Measurements from ENCODE around the gene PRELID3B.

The PRELID3B gene

GRCh38 chr20:59042151-59042795 lies at the start of gene PRELID3B:
Gene PRELID3B (minus strand): TSS chr20:59042786. CDS start chr20:59042730, 56 bp downstream.
- no peak for DNase-seq

- DNase-seq, result peak; percentile 21
Observed at GRCh38 chr20:59087829-59088433, 45.3 kb upstream of the PRELID3B start.

GRCh38 chr20:59086923-59087322 lies 44.3 kb upstream of the PRELID3B start:
- no peak for DNase-seq

GRCh38 chr20:59084041-59084850 lies 41.7 kb upstream of the PRELID3B start:
- no peak for DNase-seq

GRCh38 chr20:59082981-59083380 lies 40.4 kb upstream of the PRELID3B start:
- DNase-seq, result no peak

- DNase-seq, result no peak
Observed at GRCh38 chr20:59082077-59082740, 39.6 kb upstream of the PRELID3B start.

GRCh38 chr20:59081036-59081435 lies 38.5 kb upstream of the PRELID3B start:
- DNase-seq, result no peak

- no peak for DNase-seq
Observed at GRCh38 chr20:59078231-59078630, 35.6 kb upstream of the PRELID3B start.

- no peak for DNase-seq
Observed at GRCh38 chr20:59077705-59078104, 35.1 kb upstream of the PRELID3B start.

GRCh38 chr20:59075934-59076508 lies 33.4 kb upstream of the PRELID3B start:
- no peak for DNase-seq

- DNase-seq, result no peak
Observed at GRCh38 chr20:59074456-59074855, 31.9 kb upstream of the PRELID3B start.

- no peak for DNase-seq
Observed at GRCh38 chr20:59073582-59073981, 31.0 kb upstream of the PRELID3B start.

GRCh38 chr20:59071216-59071615 lies 28.6 kb upstream of the PRELID3B start:
- no peak for DNase-seq

- DNase-seq, result no peak
Observed at GRCh38 chr20:59069026-59069425, 26.4 kb upstream of the PRELID3B start.

- no peak for DNase-seq
Observed at GRCh38 chr20:59068534-59068933, 25.9 kb upstream of the PRELID3B start.

GRCh38 chr20:59064214-59064722 lies 21.7 kb upstream of the PRELID3B start:
- peak; percentile 8 for DNase-seq

- DNase-seq, result peak; percentile 34
Observed at GRCh38 chr20:59063358-59064213, 21.0 kb upstream of the PRELID3B start.

- no peak for DNase-seq
Observed at GRCh38 chr20:59062081-59062480, 19.5 kb upstream of the PRELID3B start.

GRCh38 chr20:59055302-59055701 lies 12.7 kb upstream of the PRELID3B start:
- no peak for DNase-seq

GRCh38 chr20:59051666-59052185 lies 9.1 kb upstream of the PRELID3B start:
- no peak for DNase-seq

- DNase-seq, result no peak
Observed at GRCh38 chr20:59050437-59050836, 7.9 kb upstream of the PRELID3B start.

- no peak for DNase-seq
Observed at GRCh38 chr20:59048681-59049030, 6.1 kb upstream of the PRELID3B start.

Data from NCI-H774 (cell line).